SK-N-SH treated with all-trans-retinoic acid at 6 μM for 48 hours (cell line): ENCODE measurements around the gene FTH1.

Source experiments
- ATAC-seq: fragments of 200-7000 bp; cut with Tn5 transposase; 3 replicates; pipeline ENCODE4 v1.9.1; 2020; ENCODE audit warnings: mild to moderate bottlenecking, moderate library complexity
- ARNTL ChIP-seq: fragments of 450-650 bp; formaldehyde crosslinking; IDR thresholded peaks from 2 replicates; pipeline ENCODE4 v1.5.0; 2020; ENCODE audit warnings: low read depth, mild to moderate bottlenecking, moderate library complexity, borderline replicate concordance
- CSRNP3 ChIP-seq: fragments of 250-450 bp; sonication (Bioruptor Pico); IDR thresholded peaks from 2 replicates; pipeline ENCODE4 v1.5.1; 2021; ENCODE audit warnings: mild to moderate bottlenecking, moderate library complexity
- ESRRG ChIP-seq: fragments of 250-450 bp; sonication (Bioruptor Pico); IDR thresholded peaks from 2 replicates; pipeline ENCODE4 v1.6.1; 2021; ENCODE audit warnings: mild to moderate bottlenecking
- GLIS3 ChIP-seq: fragments of 250-450 bp; sonication (Bioruptor Pico); IDR thresholded peaks from 2 replicates; pipeline ENCODE4 v1.5.0; 2020; ENCODE audit warnings: mild to moderate bottlenecking, moderate library complexity
- ISL1 ChIP-seq: fragments of 250-450 bp; sonication (Bioruptor Pico); IDR thresholded peaks from 2 replicates; pipeline ENCODE4 v2.1.2; 2022; ENCODE audit warnings: mild to moderate bottlenecking, moderate library complexity
- OSR1 ChIP-seq: fragments of 250-450 bp; sonication (Bioruptor Pico); IDR thresholded peaks from 2 replicates; pipeline ENCODE4 v1.8.0; 2022; ENCODE audit warnings: moderate library complexity, mild to moderate bottlenecking, inconsistent platforms
- PPARA ChIP-seq: fragments of 250-450 bp; sonication (Bioruptor Pico); IDR thresholded peaks from 2 replicates; pipeline ENCODE4 v1.5.0; 2020; ENCODE audit warnings: mild to moderate bottlenecking, borderline replicate concordance
- RARB ChIP-seq: fragments of 250-450 bp; sonication (Bioruptor Pico); IDR thresholded peaks from 2 replicates; pipeline ENCODE4 v1.8.0; 2021; ENCODE audit warnings: mild to moderate bottlenecking, moderate library complexity
- SNAI2 ChIP-seq: fragments of 250-450 bp; sonication (Bioruptor Pico); IDR thresholded peaks from 2 replicates; pipeline ENCODE4 v1.5.0; 2020; ENCODE audit warnings: mild to moderate bottlenecking, moderate library complexity
- TCF4 ChIP-seq: fragments of 250-450 bp; sonication (Bioruptor Pico); IDR thresholded peaks from 2 replicates; pipeline ENCODE4 v1.8.0; 2021; ENCODE audit warnings: mild to moderate bottlenecking, moderate library complexity, borderline replicate concordance
- TSHZ2 ChIP-seq: fragments of 250-450 bp; sonication (Bioruptor Pico); IDR thresholded peaks from 2 replicates; pipeline ENCODE4 v1.5.0; 2020; ENCODE audit warnings: mild to moderate bottlenecking, moderate library complexity
- ZFP3 ChIP-seq: fragments of 250-450 bp; sonication (Bioruptor Pico); IDR thresholded peaks from 2 replicates; pipeline ENCODE4 v1.5.0; 2020; ENCODE audit warnings: mild to moderate bottlenecking, moderate library complexity
- ZFP30 ChIP-seq: fragments of 450-650 bp; formaldehyde crosslinking; IDR thresholded peaks from 2 replicates; pipeline ENCODE4 v1.5.0; 2022; ENCODE audit warnings: mild to moderate bottlenecking, moderate library complexity
- ZNF8 ChIP-seq: fragments of 450-650 bp; formaldehyde crosslinking; IDR thresholded peaks from 2 replicates; pipeline ENCODE4 v1.5.0; 2020; ENCODE audit warnings: mild to moderate bottlenecking, moderate library complexity
- TF ChIP-seq, protein P1 (sequence below): fragments of 250-450 bp; sonication (Bioruptor Pico); IDR thresholded peaks from 2 replicates; pipeline ENCODE4 v1.8.0; 2021; ENCODE audit warnings: low read depth, mild to moderate bottlenecking, moderate library complexity, borderline replicate concordance
- TF ChIP-seq, protein P2 (sequence below): fragments of 250-450 bp; sonication (Bioruptor Pico); IDR thresholded peaks from 2 replicates; pipeline ENCODE4 v1.5.1; 2020; ENCODE audit warnings: low read depth, mild to moderate bottlenecking, moderate library complexity

FTH1 gene

DNA sequence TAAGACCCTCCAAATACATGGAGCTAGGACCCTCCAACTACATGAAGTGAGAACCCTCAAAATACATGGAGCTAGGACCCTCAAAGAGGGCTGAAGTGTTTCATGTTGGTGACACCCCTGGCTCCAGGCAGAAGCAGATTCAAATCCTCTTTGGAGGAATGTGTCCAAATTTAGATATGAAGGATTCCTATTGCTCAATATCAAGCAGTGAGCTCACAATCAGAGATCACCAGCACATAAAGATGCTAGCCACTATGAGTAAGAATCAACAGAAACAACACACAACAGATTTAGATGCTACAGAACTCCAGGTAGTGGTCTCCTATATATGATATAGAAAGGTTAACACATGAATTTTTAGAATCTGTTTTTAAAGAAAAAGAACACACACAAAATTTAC lies 38.8 kb downstream of the FTH1 start:
- TF ChIP-seq ZNF8 (CRISPR knock-in tag) (no peak), RARB (CRISPR knock-in tag) (no peak), TSHZ2 (CRISPR knock-in tag) (no peak), PPARA (CRISPR knock-in tag) (no peak), ZFP3 (CRISPR knock-in tag) (no peak), TCF4 (no peak), ESRRG (no peak), SNAI2 (CRISPR knock-in tag) (no peak)
- TF ChIP-seq, protein P1, sequence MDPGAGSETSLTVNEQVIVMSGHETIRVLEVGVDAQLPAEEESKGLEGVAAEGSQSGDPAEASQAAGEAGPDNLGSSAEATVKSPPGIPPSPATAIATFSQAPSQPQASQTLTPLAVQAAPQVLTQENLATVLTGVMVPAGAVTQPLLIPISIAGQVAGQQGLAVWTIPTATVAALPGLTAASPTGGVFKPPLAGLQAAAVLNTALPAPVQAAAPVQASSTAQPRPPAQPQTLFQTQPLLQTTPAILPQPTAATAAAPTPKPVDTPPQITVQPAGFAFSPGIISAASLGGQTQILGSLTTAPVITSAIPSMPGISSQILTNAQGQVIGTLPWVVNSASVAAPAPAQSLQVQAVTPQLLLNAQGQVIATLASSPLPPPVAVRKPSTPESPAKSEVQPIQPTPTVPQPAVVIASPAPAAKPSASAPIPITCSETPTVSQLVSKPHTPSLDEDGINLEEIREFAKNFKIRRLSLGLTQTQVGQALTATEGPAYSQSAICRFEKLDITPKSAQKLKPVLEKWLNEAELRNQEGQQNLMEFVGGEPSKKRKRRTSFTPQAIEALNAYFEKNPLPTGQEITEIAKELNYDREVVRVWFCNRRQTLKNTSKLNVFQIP (CRISPR knock-in tag) = no peak
- TF ChIP-seq, protein P2, sequence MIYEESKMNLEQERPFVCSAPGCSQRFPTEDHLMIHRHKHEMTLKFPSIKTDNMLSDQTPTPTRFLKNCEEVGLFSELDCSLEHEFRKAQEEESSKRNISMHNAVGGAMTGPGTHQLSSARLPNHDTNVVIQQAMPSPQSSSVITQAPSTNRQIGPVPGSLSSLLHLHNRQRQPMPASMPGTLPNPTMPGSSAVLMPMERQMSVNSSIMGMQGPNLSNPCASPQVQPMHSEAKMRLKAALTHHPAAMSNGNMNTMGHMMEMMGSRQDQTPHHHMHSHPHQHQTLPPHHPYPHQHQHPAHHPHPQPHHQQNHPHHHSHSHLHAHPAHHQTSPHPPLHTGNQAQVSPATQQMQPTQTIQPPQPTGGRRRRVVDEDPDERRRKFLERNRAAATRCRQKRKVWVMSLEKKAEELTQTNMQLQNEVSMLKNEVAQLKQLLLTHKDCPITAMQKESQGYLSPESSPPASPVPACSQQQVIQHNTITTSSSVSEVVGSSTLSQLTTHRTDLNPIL (CRISPR knock-in tag) = no peak
- ATAC-seq = no peak

GRCh38 chr11:61927501-61927900 lies 39.9 kb downstream of the FTH1 start:
- no peak for ATAC-seq
- TF ChIP-seq ISL1 (CRISPR knock-in tag) (no peak), GLIS3 (no peak), ESRRG (no peak)
- TF ChIP-seq, all 23 proteins: peak for 0

- no peak for ATAC-seq
- TF ChIP-seq, protein P1 (CRISPR knock-in tag) = no peak
- no peak for TF ChIP-seq RARB (CRISPR knock-in tag)
- no peak for TF ChIP-seq GLIS3
- TF ChIP-seq, protein P2 (CRISPR knock-in tag) = no peak
- no peak for TF ChIP-seq CSRNP3
- TF ChIP-seq SNAI2 (CRISPR knock-in tag) = no peak
Observed at GRCh38 chr11:61926235-61926634, 41.2 kb downstream of the FTH1 start.

DNA sequence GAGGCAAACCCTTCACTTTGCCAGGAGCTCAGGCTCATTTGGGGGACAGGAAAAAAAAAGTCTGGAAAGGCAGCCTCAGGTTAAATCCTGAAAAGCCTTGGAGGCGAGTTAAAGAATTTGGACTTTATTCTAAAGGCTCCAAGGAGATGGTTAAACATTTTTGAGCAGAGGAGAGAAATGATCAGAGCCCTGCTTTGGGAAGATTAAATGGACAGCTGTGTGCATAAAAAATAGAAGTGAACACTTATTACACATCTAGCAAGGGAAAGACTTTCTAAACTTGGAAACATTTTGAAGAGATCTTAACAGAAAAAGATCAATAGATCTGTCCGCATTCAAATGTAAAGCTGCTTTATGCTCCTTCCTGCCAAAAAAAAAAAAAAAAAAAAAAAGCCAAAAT lies 41.7 kb downstream of the FTH1 start:
- ATAC-seq = no peak
- TF ChIP-seq OSR1 (no peak), ARNTL (no peak), CSRNP3 (no peak), ZFP30 (CRISPR knock-in tag) (no peak)
- TF ChIP-seq, protein P1 (CRISPR knock-in tag) = no peak
